HG02852 (cell line): ENCODE measurements around the gene FAM107B.
"Not testable (repeated sequence)": the region's sequence is repeated elsewhere in the genome, so short reads cannot be mapped to it uniquely, and the experiment has no call there.

Experiments
- ATAC-seq: cut with Tn5 transposase; IDR thresholded peaks from one replicate; pipeline ENCODE4 v1.9.1; 2021; ENCODE audit warnings: mild to moderate bottlenecking, moderate library complexity; ENCODE audit not compliant: unreplicated experiment

FAM107B gene

DNA sequence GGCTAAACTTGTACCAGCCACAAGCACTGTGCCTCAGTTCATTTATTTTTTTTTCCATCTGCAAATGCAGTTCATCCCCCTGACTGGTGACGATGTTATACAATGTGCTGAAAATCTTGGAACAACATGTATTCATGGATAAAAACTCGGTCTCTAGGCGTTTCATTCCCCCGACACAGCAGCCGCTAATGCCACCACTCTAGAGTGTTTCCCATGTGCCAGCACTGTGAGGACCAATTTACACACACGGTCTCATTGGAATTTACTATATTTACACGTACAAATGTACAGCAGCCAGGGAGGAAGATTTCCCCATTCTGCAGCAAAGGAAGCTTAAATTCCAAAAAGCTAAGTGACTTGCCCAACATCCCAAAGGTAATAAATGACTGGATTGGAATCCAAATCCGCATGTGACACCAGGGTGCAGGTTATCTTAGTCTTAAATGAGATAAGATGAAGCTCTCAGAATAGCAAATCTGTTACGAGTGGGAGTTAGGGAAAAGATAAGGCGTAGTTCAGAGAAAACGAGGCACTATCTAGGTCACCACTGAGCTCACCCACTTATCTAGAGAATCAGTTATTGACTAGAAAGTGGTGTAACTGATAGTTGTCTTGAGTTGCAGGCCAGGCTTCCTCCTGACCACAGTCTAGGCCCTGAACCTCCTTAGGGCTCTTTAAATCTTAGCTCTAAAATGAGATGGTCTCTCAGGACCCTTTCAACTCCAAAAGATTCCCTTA lies 36.7 kb downstream of the FAM107B start:
- ATAC-seq: no peak

DNA sequence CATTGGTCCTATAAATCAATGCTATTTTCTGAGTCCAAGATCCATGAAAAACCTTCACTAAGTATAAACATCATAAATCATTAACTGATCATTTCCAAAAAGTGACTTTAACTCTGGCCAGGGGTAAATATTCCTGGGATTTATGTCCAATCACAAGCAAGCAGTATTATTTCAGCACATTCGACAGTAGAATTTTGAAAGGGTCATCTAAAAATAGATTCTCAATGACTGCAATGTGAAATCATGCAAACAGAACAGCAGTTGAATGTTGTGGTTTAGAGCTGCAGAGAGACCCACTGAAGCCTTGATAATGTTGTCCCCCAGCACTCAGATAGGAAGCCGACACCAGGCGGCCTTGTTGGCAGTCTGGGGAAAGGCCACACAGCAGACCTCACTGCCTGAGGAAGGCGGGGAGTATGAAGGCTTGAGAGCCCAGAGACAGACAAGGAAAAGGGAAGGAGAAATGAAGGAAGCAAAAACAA lies 38.1 kb downstream of the FAM107B start:
- ATAC-seq: no peak

DNA sequence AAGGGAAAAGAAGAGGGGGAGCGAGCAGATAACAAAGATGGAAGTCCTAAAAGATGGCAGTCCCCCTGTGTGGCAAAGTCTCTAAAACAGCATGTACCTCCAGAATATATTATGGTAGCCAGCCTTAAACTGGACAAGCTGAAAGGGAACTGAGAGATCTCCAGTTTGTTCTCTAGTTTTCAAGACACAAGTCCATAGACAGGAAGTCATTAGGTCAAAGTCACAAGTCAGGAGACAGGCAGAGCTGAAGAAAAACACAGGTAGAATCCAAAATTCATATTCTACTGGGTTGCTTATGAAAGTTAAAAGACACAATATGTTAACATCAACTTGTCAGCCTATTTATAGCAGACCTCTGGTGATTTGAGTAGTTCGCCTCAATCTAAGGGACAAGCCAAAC lies 38.7 kb downstream of the FAM107B start:
- no peak for ATAC-seq

DNA sequence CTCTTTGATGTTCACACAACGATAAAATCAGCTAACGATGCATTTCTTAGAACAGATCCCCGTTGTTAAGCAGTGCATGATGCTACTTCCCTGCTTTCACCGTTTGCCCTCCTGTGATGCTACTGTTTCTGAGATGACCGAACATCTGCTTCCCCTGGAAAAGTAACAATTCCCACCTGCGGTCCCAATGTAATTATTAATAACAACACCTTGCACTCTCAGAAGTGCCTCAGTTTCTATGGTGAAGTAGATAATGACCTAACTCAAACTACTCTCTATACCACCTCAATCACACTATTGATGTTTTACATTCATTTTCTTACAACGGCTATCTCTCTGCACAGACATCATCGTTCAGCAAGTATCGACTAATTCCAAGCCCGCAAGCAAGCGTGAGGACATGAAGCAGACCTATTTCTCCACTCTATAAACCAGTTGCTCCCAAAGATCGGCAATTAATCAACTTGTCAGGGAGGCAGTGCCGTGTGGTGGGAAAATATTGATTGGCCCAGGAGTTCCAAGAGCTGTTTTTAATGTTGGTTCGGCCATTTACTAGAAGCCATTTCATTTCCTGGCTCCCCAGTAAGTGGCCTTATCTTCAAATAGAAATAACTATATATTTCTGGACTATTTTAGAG lies 42.7 kb downstream of the FAM107B start:
- ATAC-seq: no peak

DNA sequence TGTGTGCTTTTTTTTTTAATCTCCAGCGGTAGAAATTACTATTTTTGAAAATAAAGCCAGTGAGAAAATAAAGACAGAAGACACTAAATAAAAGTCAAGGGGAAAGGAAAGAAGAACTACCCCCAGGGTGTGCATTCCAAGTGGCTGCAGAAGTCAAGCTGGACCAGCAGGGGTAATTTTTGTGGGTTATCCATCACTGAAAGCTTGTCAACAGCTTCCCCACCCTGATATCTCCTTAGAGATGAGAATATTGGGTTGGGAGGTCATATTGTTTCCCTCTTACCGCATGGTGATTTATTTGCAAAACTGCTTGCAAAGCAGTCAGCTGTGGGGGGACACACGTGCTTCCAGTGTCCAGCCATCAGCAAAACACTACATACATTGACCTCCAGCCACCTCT lies 46.4 kb downstream of the FAM107B start:
- ATAC-seq: no peak

DNA sequence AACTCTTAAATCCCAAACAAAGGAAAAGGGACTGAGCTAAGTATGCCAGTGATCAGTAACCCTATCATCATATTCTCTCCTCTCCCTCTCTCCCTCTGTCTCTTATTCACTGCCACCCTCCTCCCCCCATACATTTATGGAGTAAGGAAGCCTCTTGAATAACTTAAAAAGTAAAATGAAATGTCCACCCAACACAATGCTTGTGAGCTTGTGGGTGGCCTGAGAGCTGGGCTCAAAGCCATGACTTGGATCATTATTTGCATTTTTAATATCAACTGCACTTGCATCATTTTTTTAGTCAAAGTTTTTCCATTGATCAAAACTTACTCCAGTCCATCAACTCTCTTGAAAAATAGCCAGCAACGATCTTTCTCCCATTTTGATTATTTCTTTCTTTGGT lies 46.8 kb downstream of the FAM107B start:
- ATAC-seq: no peak

DNA sequence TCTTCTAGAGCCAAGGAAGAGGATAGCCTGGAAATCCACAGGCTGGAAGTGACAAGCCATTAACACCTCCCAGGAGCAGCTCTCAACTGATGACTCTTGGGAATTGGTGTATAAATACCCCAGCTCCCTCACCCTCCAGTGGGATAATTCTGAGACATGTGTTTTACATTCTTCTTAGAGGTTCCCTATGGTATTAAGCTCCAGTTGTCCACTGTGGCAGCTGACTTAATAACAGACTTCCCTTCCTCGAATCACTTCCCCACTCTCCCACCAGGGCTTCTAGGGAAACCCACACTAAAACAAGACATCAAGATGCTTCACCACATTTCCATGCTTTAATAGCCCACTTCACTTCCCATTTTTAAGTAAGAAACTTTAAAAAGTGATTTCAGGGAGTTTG lies 47.2 kb downstream of the FAM107B start:
- ATAC-seq: no peak

DNA sequence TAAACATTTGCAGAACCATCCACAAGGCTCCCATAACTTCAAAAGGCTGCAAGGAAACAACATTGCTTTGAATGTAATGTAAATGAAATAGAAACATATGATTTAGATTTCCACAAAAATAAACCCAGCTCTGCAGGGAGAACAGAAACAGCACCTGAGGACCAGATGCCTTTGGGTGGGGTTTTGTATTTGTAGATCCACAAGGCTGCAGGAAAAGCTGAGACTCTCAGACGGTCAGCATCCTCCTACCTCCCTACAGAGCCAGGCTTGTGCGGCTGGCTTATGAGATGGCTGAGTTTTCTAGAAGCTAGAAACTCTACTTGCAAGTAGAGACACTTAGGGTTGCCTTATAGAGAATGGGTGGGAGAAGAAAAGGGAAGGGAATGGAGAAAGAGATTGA lies 49.8 kb downstream of the FAM107B start:
- no peak for ATAC-seq

DNA sequence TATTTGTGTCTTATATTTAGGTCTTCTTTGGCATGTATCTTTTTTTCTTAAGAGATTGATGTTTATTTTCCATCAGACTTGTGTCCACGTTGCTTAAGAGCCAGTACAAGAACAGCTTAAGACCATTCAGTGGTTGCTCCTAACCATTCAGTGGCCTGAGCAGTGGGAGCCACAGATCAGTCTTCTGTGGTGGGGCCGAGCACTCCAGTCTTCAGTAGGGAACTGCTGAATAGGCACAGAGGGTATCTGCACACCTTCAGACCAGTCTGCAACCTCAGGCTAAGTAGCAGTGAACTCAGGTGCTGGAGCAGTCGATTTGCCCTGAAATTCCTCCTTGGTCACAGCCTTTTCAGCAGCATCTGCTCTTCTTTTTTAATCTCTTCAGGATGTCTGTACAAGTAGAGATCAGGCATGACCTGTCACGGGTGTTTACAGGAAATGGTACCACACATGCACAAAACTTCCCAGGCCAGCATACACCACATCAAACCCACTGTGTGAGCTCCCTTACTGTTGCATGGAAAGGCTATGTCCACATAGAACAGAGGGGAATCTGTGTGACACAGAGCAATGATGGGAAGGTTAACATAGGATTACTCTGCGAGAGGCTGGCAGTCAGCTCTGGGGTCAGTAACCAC lies 51.5 kb downstream of the FAM107B start:
- ATAC-seq: no peak

DNA sequence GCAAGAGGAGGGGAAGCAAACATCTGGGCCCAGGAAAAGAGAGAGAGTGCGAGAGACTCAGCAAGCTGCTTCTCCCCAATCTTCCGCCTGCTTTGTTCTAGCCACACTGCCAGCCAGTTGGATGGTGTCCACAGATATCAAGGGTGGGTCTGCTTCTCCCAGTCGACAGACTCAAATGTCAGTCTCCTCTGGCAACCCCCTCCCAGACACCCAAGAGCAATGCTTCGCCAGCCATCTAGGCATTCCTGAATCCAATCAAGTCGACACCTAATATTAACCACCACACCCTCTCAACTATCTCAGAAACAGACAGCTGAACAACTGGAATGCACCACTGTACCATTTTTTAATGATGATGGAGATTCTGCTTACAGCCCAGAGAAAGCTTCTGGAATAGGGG lies 57.1 kb downstream of the FAM107B start:
- no peak for ATAC-seq

DNA sequence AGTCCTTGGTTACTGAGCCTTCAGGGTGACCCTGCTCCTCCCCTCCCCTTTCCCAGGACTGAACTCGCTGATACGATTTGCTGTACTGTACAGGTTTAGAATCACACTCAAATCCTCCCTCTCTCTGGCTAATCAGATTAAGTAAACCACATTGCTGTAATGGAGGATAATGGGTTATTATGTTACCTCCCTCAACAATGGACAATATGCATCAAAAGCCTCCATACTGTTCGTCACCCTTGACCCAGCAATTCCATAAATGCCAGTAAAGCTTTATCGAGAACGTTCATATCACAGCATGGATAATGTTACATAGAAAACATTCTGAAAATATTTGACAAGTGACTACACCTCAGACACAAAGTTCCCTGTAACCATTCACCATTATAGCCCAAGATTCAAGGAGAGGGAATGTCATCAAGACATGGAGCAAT lies 61.7 kb downstream of the FAM107B start:
- ATAC-seq: no peak

DNA sequence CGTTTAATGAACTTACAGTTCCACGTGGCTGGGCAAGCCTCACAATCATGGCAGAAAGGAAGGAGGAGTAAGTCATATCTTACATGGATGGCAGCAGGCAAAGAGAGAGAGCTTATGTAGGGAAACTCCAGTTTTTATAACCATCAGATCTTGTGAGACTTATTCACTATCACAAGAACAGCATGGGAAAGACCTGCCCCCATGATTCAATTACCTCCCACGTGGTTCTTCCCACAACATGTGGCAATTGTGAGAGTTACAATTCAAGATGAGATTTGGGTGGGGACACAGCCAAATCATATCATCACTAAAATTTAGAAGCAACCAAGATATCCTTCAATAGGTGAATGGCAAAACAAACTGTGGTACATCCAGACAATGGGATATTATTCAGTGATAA lies 65.4 kb downstream of the FAM107B start:
- not testable (repeated sequence) for ATAC-seq

DNA sequence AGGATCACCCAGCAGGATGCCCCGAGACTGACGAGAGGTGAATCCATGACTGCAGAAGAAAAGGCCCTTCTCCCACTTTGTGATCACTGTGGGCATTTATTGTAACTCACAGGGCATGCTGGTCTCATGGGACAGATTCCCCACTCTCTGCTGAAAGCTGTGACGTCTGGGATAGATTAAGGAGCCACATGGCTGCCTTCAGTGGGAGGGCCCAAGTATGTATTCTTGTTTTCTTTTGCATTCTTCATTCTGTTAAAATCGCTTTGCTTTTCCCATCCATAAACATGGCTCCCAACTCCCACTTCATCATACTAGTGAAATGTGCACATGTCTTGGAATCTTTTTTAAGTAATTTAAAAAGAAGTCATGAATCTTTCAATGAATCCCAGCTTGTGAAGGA lies 67.2 kb downstream of the FAM107B start:
- ATAC-seq: no peak

DNA sequence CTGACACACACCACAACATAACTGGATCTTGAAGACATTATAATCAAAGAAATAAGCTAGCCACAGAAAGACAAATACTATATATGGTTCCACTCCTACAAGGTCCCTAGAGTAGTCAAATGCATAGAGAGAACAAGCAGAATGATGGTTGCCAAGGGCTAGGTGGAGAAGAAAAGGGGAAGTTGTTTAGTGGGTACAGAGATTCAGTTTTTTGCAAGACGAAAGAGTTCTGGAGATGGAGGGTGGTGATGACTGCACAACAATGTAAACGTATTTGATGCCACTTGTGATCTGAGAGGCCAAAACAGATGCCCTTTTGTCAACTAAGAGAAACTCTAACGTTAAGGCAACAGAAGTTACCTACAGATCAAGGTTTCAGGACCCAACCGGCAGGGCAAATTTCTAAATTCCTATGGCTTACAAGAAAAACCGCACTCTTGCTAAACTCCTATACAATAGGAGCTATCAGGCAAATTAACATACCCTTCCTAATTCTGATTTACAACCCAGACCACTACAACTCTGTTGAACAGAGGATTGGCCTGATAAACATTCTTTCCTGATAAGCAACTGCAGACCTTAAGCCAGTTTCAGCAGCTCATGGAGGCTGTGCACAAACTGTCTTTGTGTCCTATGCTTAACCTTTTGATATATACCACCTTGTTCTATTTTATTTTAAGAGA lies 69.0 kb downstream of the FAM107B start:
- ATAC-seq: no peak

DNA sequence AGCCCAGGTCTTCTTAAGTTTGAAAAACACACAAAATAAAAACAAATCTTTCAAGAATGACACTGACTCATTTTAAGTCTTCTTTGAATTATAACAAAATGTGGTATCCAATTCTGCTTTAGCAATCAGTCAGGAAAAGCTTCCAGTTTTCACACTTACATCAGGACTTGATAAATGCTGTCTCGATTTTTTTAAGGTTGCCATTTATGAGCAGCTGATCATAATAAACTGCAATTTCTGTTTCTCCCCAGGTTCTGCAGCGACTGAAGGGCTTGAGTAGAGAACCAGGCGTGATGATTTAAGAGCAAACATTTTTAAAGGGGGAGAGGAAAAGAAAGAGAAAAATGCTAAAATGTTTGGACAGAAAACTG lies 71.1 kb downstream of the FAM107B start:
- ATAC-seq: no peak

DNA sequence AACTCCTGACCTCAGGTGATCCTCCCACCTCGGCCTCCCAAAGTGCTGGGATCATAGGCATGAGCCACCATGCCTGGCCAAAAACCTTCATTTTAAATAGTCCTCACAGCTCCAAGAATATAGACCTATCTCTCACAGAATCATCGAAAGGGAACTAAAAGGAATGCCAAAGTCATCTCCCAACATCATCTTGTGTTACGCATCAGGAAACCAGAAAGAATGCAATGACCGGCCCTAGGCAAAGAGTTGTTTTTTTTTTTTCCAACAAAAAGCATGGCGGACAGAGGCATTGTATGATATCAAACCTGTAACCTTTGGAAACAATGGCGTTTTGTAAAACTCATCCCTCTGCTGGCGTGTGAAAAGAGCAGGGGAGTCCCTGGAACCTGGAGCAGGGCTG lies 73.2 kb downstream of the FAM107B start:
- ATAC-seq: no peak

DNA sequence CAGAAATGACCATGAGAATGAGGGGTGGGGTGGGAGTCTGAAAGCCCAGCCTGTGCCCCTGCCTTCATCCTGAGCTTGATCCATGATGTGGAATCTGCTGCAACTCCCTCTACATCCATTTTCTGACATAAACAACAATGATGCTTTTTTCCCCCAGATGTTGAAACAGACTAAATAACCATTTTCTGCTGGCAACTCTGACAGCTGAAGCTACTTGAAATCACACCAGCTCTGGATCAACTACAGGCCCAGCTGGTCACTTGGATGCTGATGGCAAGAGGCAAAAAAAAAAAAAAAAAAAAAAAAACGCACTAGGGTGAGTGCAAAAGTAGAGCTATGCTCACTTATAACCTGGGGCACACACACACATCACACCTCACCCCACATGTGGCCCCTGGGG lies 74.2 kb downstream of the FAM107B start:
- ATAC-seq: no peak

DNA sequence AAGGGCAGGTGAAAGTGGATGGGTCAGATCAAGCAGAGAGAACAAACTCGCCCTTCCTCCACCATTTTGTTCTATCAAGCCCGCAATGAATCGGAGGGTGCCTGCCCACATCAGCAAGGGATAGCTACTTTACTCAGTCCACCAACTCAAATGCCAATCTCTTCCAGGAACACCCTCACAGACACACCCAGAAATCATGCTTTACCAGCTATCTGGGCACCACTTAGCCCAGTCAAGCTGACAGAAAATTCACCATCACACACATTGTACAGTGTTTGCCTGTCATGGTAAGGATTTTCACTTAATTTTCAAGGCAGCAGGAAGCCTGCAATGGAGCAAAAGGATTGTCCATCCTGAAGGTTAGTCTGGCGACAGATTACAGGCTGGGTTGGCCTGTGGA lies 75.2 kb downstream of the FAM107B start:
- ATAC-seq: no peak

DNA sequence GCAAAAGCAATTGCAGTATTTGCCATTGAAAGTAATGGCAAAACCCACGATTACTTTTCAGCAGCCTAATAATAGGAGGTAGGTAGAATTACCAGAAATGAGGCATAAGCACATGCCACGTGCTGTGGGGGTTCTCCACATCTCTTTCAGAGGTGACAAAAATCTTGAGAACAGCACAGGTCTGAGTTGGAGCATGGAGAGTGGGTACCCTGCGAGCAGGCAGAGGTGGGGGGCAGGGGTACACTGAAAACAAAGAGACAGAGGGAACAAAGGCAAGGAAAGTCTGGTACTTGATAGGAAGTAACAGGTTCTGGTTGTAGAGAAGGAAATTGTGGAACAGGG lies 75.9 kb downstream of the FAM107B start:
- ATAC-seq: no peak

DNA sequence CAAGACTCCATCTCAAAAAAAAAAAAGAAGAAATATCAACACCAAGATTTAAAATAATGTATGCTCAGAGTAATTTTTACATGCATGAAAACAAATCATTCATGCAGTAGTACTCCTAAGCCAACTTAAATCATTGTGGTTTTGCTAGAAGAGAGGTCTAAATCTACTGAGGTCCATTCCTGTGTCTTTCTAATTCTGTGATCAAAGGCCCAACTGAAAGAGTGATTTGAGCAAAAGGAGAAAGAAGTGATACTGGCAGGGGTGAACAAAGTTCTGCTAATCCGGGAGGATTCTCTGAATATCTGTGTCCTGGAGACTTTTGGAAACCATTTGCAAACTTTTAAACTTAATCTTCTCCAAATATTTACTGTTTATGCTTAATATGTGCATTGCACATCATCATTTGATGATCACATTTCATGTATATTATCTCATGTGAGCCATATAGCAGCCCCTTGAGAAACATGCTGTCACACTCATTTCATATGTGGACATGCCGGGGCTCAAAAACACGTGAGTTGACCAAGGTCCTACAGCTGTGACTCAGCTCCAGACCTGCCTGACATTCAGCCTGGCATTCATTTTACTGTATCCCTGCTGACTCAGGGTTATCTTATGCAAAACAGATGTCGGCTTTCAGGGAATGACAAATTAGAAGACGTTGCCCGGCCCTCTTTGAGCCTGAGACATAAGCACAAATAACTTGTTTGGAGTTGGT lies 76.4 kb downstream of the FAM107B start:
- no peak for ATAC-seq

DNA sequence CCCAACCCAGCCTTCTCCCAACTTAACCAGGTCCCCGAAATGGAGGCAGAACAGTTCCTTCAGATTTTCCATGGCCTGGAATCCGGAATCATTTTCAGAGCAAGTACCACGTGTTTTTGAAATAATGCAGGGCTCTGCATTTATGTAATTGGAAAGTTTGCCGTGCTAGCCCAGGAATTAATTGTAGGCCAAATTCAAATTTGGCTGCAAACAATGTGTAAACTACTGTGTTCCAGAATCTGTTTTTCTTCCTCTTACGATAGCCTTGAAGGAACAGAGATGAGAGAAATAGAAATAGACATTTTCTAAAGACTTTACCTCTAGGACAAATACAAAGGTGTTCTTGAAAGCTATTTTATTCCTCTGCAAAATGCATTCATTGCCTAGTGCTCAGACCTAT lies 77.4 kb downstream of the FAM107B start:
- no peak for ATAC-seq
